Liver (tissue), 9 donors: Measurements from ENCODE around the gene PCDHA13. TPM values are rescaled to one million over a fixed set of nuclear protein-coding genes. Genes with fewer than 3 reads are reported as not detected.

ENCODE experiments used
- DNase-seq: peaks from one replicate; pipeline ENCODE4 v3.0.0-alpha.2; 2017; ENCODE audit warnings: low spot score
- H3K27ac ChIP-seq, 2 donors: one replicate each; pipeline ENCODE4 v1.7.0; 2013; ENCODE audit warnings: inconsistent platforms in 2 of 2, low read length in 2 of 2, control low read depth in 1 of 2, low read depth in 1 of 2, mild to moderate bottlenecking in 1 of 2
- H3K27me3 ChIP-seq, 4 donors: one replicate each; pipeline versions ENCODE4 v1.6.1 to v1.7.0; 2013; ENCODE audit warnings: low read length in 3 of 4, inconsistent platforms in 1 of 4, mild to moderate bottlenecking in 1 of 4, moderate library complexity in 1 of 4; ENCODE audit not compliant: control insufficient read depth in 4 of 4, insufficient read depth in 4 of 4
- H3K36me3 ChIP-seq, 4 donors: one replicate each; pipeline versions ENCODE4 v1.6.1 to v1.7.0; 2013; ENCODE audit warnings: low read length in 3 of 4, mild to moderate bottlenecking in 3 of 4, low read depth in 1 of 4, moderate library complexity in 1 of 4; ENCODE audit not compliant: control insufficient read depth in 4 of 4, insufficient read depth in 3 of 4
- H3K4me1 ChIP-seq, 4 donors: one replicate each; pipeline versions ENCODE4 v1.6.1 to v1.7.0; 2013; ENCODE audit warnings: low read length in 3 of 4, mild to moderate bottlenecking in 3 of 4, moderate library complexity in 1 of 4; ENCODE audit not compliant: control insufficient read depth in 4 of 4, insufficient read depth in 4 of 4
- H3K4me3 ChIP-seq, 3 donors: one replicate each; pipeline versions ENCODE4 v1.6.1 to v1.7.0; 2013; ENCODE audit warnings: low read length in 3 of 3, control low read depth in 1 of 3, low read depth in 1 of 3, mild to moderate bottlenecking in 1 of 3
- H3K9ac ChIP-seq, 2 donors: one replicate each; pipeline ENCODE4 v1.7.0; 2013; ENCODE audit warnings: low read length in 2 of 2, mild to moderate bottlenecking in 2 of 2, moderate library complexity in 2 of 2, control low read depth in 1 of 2, low read depth in 1 of 2
- H3K9me3 ChIP-seq, 4 donors: one replicate each; pipeline versions ENCODE4 v1.6.1 to v1.7.0; 2013; ENCODE audit warnings: low read length in 3 of 4; ENCODE audit not compliant: control insufficient read depth in 4 of 4
- ATF3 ChIP-seq: IDR thresholded peaks from 2 replicates; pipeline ENCODE4 v1.6.1; 2016; ENCODE audit warnings: antibody characterized with exemption
- CTCF ChIP-seq: fragments of 150-350 bp; IDR thresholded peaks from 2 replicates; pipeline ENCODE4 v1.5.1; 2017; ENCODE audit warnings: improper control_type of control experiment, low read depth, low read length; ENCODE audit not compliant: missing input control
- FOXA1 ChIP-seq: IDR thresholded peaks from 2 replicates; pipeline ENCODE4 v1.6.1; 2016; ENCODE audit warnings: antibody characterized with exemption
- FOXA2 ChIP-seq: IDR thresholded peaks from 2 replicates; pipeline ENCODE4 v1.6.1; 2016; ENCODE audit warnings: antibody characterized with exemption
- GABPA ChIP-seq, 2 donors: IDR thresholded peaks in 1 of 2; conservative IDR thresholded peaks in 1 of 2; 2 replicates each; pipeline ENCODE4 v1.6.1; 2016; ENCODE audit warnings: antibody characterized with exemption in 2 of 2, mild to moderate bottlenecking in 1 of 2, moderate library complexity in 1 of 2
- HNF4A ChIP-seq, 2 donors: conservative IDR thresholded peaks; 2 replicates each; pipeline ENCODE4 v1.6.1; 2016; ENCODE audit warnings: antibody characterized with exemption in 2 of 2, mild to moderate bottlenecking in 2 of 2
- HNF4G ChIP-seq: IDR thresholded peaks from 2 replicates; pipeline ENCODE4 v1.6.1; 2016; ENCODE audit warnings: antibody characterized with exemption
- JUND ChIP-seq, 2 donors: IDR thresholded peaks; 2 replicates each; pipeline ENCODE4 v1.6.1; 2016; ENCODE audit warnings: antibody characterized with exemption in 2 of 2
- MAX ChIP-seq: IDR thresholded peaks from 2 replicates; pipeline ENCODE4 v1.6.1; 2016; ENCODE audit warnings: antibody characterized with exemption
- NR2F2 ChIP-seq: IDR thresholded peaks from 2 replicates; pipeline ENCODE4 v1.6.1; 2016; ENCODE audit warnings: antibody characterized with exemption
- RAD21 ChIP-seq, 2 donors: IDR thresholded peaks; 2 replicates each; pipeline ENCODE4 v1.6.1; 2016; ENCODE audit warnings: antibody characterized with exemption in 2 of 2, mild to moderate bottlenecking in 2 of 2
- REST ChIP-seq: IDR thresholded peaks from 2 replicates; pipeline ENCODE4 v1.6.1; 2016; ENCODE audit warnings: antibody characterized with exemption, mild to moderate bottlenecking
- RXRA ChIP-seq, 2 donors: IDR thresholded peaks; 2 replicates each; pipeline ENCODE4 v1.6.1; 2017 to 2018; ENCODE audit warnings: antibody characterized with exemption in 2 of 2, mild to moderate bottlenecking in 1 of 2
- SP1 ChIP-seq: IDR thresholded peaks from 2 replicates; pipeline ENCODE4 v1.6.1; 2018; ENCODE audit warnings: antibody characterized with exemption, mild to moderate bottlenecking
- TAF1 ChIP-seq: conservative IDR thresholded peaks from 2 replicates; pipeline ENCODE4 v1.6.1; 2016; ENCODE audit warnings: antibody characterized with exemption, mild to moderate bottlenecking
- YY1 ChIP-seq: IDR thresholded peaks from 2 replicates; pipeline ENCODE4 v1.6.1; 2016; ENCODE audit warnings: antibody characterized with exemption, mild to moderate bottlenecking
- ZBTB33 ChIP-seq: IDR thresholded peaks from 2 replicates; pipeline ENCODE4 v1.6.1; 2016; ENCODE audit warnings: antibody characterized with exemption
- WGBS: extraction: QIAGEN DNeasy Blood & Tissue Kit; methylation state at CpG from one replicate; pipeline ENCODE4 v1.1.7; 2013; 5-methylcytosine and 5-hydroxymethylcytosine counted together
- polyA plus RNA-seq, 2 donors: library from polyadenylated mRNA; stranded (reverse) in 1 of 2; unstranded in 1 of 2; fragments of 200-250 nt in 1 of 2; fragments of >200 nt in 1 of 2; fragmentation: Nextera tagmentation in 1 of 2; extraction: Ambion mirVana in 1 of 2; gene quantifications; one replicate each; pipeline versions ENCODE4 v1.2.1 to v1.2.3, GENCODE V29; 2013 to 2015
- total RNA-seq, 2 donors: library from RNA; depleted of rRNA; stranded (reverse); fragments of >200 nt; gene quantifications; one replicate each; pipeline ENCODE4 v1.2.3, GENCODE V29; 2014
- donor health status: healthy.
- donor health status: healthy.
- donor health status: healthy.
- donor health status: healthy.
- donor health status: healthy.

The PCDHA13 gene
- total and polyA plus RNA-seq, 4 donors: 0.03 to 0.17 (median 0.07) TPM; not detected in 1

GRCh38 chr5:140855772-140856674 is 25.9 kb upstream of the PCDHA13 start, which contains the start of gene PCDHA10:
Gene PCDHA10 (plus strand): TSS chr5:140855897. CDS start chr5:140856049, 152 bp downstream.
- peaks cover 0 to 8% (median 3%) of the 10 kb centered on the region in 4 donors for H3K27me3 ChIP-seq
- no peak for DNase-seq
- no peak within 1 kb of the TSS for H3K4me3 ChIP-seq
- WGBS: 22% methylated on average over 44 of the region's 44 CpGs
- H3K27ac ChIP-seq: no peak within 1 kb of the TSS
- TF ChIP-seq JUND (IDR thresholded peaks at IDR 0.05) (no peak), FOXA2 (no peak), FOXA1 (no peak), SP1 (no peak), HNF4G (no peak), YY1 (no peak), RXRA (IDR thresholded peaks at IDR 0.05) (no peak), HNF4A (conservative IDR thresholded peaks at IDR 0.05) (no peak), RAD21 (IDR thresholded peaks at IDR 0.05) (no peak), MAX (no peak), REST (no peak), GABPA (IDR thresholded peaks at IDR 0.05 in 1 of 2, conservative IDR thresholded peaks at IDR 0.05 in 1 of 2) (no peak), TAF1 (no peak), ZBTB33 (no peak), ATF3 (no peak), NR2F2 (no peak), CTCF (no peak)
- H3K9ac ChIP-seq: no peak within 1 kb of the TSS
- H3K9me3 ChIP-seq: peaks cover 18 to 20% (median 19%) of the 10 kb centered on the region in 4 donors
- no peaks in the 10 kb centered on the region for H3K4me1 ChIP-seq
- peaks cover 0 to 4% (median 0%) of the 10 kb centered on the region in 4 donors for H3K36me3 ChIP-seq
